ENCODE measurements around the gene FOXA2. TPM values are rescaled to one million over a fixed set of nuclear protein-coding genes. Genes with fewer than 3 reads are reported as not detected.
"Not testable (repeated sequence)": the region's sequence is repeated elsewhere in the genome, so short reads cannot be mapped to it uniquely, and the experiment has no call there.

The FOXA2 gene
- total RNA-seq, result not detected

GRCh38 chr20:22584522-22584921 lies at the start of gene FOXA2:
Gene FOXA2, minus strand, starts transcription at chr20:22584572. Its CDS starts 294 bp downstream, at chr20:22584278.
- FAIRE-seq (no peak), DNase-seq (ENCODE audit: low spot score in 2 of 2) (peak in 1 of 2 donors; percentile 37)

GRCh38 chr20:22630701-22631100 lies 46.3 kb upstream of the FOXA2 start:
- FAIRE-seq, result no peak

GRCh38 chr20:22629927-22630326 lies 45.6 kb upstream of the FOXA2 start:
- DNase-seq (ENCODE audit: low spot score in 2 of 2) (no peak), FAIRE-seq (no peak)

More at GRCh38 chr20:22630701-22631100, 46.3 kb upstream of the FOXA2 start:
- DNase-seq (ENCODE audit: low spot score in 2 of 2), result no peak

- FAIRE-seq (no peak), DNase-seq (ENCODE audit: low spot score in 2 of 2) (no peak)
Measured at GRCh38 chr20:22629447-22629846, 45.1 kb upstream of the FOXA2 start.

- FAIRE-seq, result no peak
- DNase-seq (ENCODE audit: low spot score in 2 of 2), result no peak
Measured at GRCh38 chr20:22626496-22626895, 42.1 kb upstream of the FOXA2 start.

GRCh38 chr20:22623211-22623610 lies 38.8 kb upstream of the FOXA2 start:
- no peak for FAIRE-seq
- no peak for DNase-seq (ENCODE audit: low spot score in 2 of 2)

GRCh38 chr20:22620342-22620741 lies 36.0 kb upstream of the FOXA2 start:
- FAIRE-seq, result no peak
- DNase-seq (ENCODE audit: low spot score in 2 of 2), result no peak

- no peak for DNase-seq (ENCODE audit: low spot score in 2 of 2)
- no peak for FAIRE-seq
Measured at GRCh38 chr20:22619806-22620205, 35.4 kb upstream of the FOXA2 start.

- FAIRE-seq (no peak), DNase-seq (ENCODE audit: low spot score in 2 of 2) (no peak)
Measured at GRCh38 chr20:22619272-22619671, 34.9 kb upstream of the FOXA2 start.

GRCh38 chr20:22617160-22617559 lies 32.8 kb upstream of the FOXA2 start:
- FAIRE-seq, result no peak
- no peak for DNase-seq (ENCODE audit: low spot score in 2 of 2)

- DNase-seq (ENCODE audit: low spot score in 2 of 2), result no peak
- no peak for FAIRE-seq
Measured at GRCh38 chr20:22616551-22616950, 32.2 kb upstream of the FOXA2 start.

GRCh38 chr20:22615425-22615824 lies 31.1 kb upstream of the FOXA2 start:
- no peak for FAIRE-seq
- no peak for DNase-seq (ENCODE audit: low spot score in 2 of 2)

- no peak for DNase-seq (ENCODE audit: low spot score in 2 of 2)
- FAIRE-seq, result no peak
Measured at GRCh38 chr20:22611636-22612035, 27.3 kb upstream of the FOXA2 start.

- FAIRE-seq, result no peak
- no peak for DNase-seq (ENCODE audit: low spot score in 2 of 2)
Measured at GRCh38 chr20:22607695-22608094, 23.3 kb upstream of the FOXA2 start.

GRCh38 chr20:22604815-22605214 lies 20.4 kb upstream of the FOXA2 start:
- FAIRE-seq (no peak), DNase-seq (ENCODE audit: low spot score in 2 of 2) (no peak)

GRCh38 chr20:22601361-22602141 lies 17.2 kb upstream of the FOXA2 start:
- DNase-seq (ENCODE audit: low spot score in 2 of 2), result no peak
- no peak for FAIRE-seq

GRCh38 chr20:22599258-22599657 lies 14.9 kb upstream of the FOXA2 start:
- not testable (repeated sequence) for FAIRE-seq; DNase-seq (ENCODE audit: low spot score in 2 of 2)

- DNase-seq (ENCODE audit: low spot score in 2 of 2), result no peak
- no peak for FAIRE-seq
Measured at GRCh38 chr20:22597303-22597702, 12.9 kb upstream of the FOXA2 start.

GRCh38 chr20:22590662-22591061 lies 6.3 kb upstream of the FOXA2 start:
- DNase-seq (ENCODE audit: low spot score in 2 of 2) (no peak), FAIRE-seq (no peak)

GRCh38 chr20:22586645-22587310 lies 2.4 kb upstream of the FOXA2 start:
- DNase-seq (ENCODE audit: low spot score in 2 of 2), result peak in 1 of 2 donors; percentile 36
- no peak for FAIRE-seq

- no peak for FAIRE-seq
- no peak for DNase-seq (ENCODE audit: low spot score in 2 of 2)
Measured at GRCh38 chr20:22585786-22586493, 1.6 kb upstream of the FOXA2 start.

All from frontal cortex (tissue), 4 donors.